HUES6 (cell line): ENCODE measurements around the gene KCNE4.

Experiments used
- H3K27ac ChIP-seq: 2 replicates; pipeline ENCODE4 v1.7.0; 2013; ENCODE audit warnings: low read depth, mild to moderate bottlenecking, low read length, inconsistent platforms
- H3K27me3 ChIP-seq: 2 replicates; pipeline ENCODE4 v1.6.1; 2013; ENCODE audit warnings: low read length; ENCODE audit not compliant: control insufficient read depth, insufficient read depth
- H3K36me3 ChIP-seq: 2 replicates; pipeline ENCODE4 v1.6.1; 2013; ENCODE audit warnings: low read length; ENCODE audit not compliant: control insufficient read depth, insufficient read depth
- H3K4me1 ChIP-seq: 2 replicates; pipeline ENCODE4 v1.6.1; 2013; ENCODE audit warnings: low read length; ENCODE audit not compliant: control insufficient read depth, insufficient read depth
- H3K4me3 ChIP-seq: 2 replicates; pipeline ENCODE4 v1.5.1; 2013; ENCODE audit warnings: low read depth, low read length
- H3K9ac ChIP-seq: one replicate; pipeline ENCODE4 v1.6.1; 2013; ENCODE audit warnings: mild to moderate bottlenecking, low read length
- H3K9me3 ChIP-seq: 2 replicates; pipeline ENCODE4 v1.6.1; 2013; ENCODE audit warnings: low read depth, low read length; ENCODE audit not compliant: control insufficient read depth, insufficient read depth

Gene KCNE4

DNA sequence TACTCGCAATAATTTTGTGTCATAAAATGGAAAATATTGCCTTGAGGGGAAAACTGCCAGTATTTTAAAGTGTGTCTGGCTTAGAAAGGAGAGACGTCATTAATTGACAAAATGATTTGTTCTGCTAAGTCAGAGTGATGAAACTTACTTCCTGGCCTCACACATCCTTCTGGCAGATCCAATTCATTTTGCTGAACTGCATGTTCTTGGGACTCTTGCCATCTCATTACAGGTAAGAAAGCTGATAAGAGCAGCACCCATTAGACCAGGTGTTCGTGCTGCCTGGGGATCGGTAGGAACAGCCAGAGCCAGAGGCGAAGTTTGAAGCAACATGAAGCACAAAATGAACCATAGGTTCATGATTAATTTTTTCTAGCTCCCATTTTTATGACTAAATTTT is 38.0 kb downstream of the KCNE4 start:
- Histone ChIP-seq H3K4me1 (peaks cover 5% of the 10 kb centered on the region), H3K36me3 (no peaks in the 10 kb centered on the region)

GRCh38 chr2:223090540-223091235 is 38.7 kb downstream of the KCNE4 start:
- no peaks in the 10 kb centered on the region for H3K36me3 ChIP-seq
- no peak overlapping the region for H3K4me3 ChIP-seq
- peaks cover 5% of the 10 kb centered on the region; the same call in 1 of the 2 replicates for H3K4me1 ChIP-seq
- H3K9me3 ChIP-seq: no peaks in the 10 kb centered on the region
- H3K27me3 ChIP-seq: no peaks in the 10 kb centered on the region
- H3K27ac ChIP-seq: no peak overlapping the region
- no peak overlapping the region for H3K9ac ChIP-seq

More for the DNA sequence above, 38.0 kb downstream of the KCNE4 start:
- no peaks in the 10 kb centered on the region for H3K27me3 ChIP-seq
- H3K4me3 ChIP-seq: no peak overlapping the region
- H3K27ac ChIP-seq: no peak overlapping the region
- H3K9me3 ChIP-seq: no peaks in the 10 kb centered on the region
- no peak overlapping the region for H3K9ac ChIP-seq

DNA sequence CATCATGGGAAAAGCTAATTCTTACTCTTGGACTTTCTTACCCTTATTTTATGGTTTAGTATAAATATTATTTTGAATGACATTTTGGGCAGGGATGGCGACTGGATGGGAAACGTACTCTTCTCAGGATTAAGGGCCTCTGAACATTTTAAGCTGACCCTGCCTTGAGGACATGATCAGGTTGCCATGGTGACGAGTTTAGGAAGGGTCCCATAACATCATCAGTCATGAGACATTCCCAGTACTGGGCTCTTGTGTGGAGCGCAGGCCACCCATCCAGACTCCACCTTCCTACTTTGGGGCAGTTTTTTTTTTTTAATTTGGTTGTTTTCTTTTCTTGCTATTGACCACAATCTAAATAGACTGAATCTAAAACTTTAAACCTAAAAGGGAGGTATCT is 40.7 kb downstream of the KCNE4 start:
- Histone ChIP-seq H3K4me1 (peaks cover 5% of the 10 kb centered on the region; the same call in 1 of the 2 replicates), H3K9me3 (no peaks in the 10 kb centered on the region), H3K36me3 (no peaks in the 10 kb centered on the region), H3K27me3 (no peaks in the 10 kb centered on the region), H3K27ac (no peak overlapping the region), H3K9ac (no peak overlapping the region), H3K4me3 (no peak overlapping the region)

GRCh38 chr2:223093436-223094241 is 41.6 kb downstream of the KCNE4 start:
- peaks cover 5% of the 10 kb centered on the region; the same call in 1 of the 2 replicates for H3K4me1 ChIP-seq
- H3K4me3 ChIP-seq: no peak overlapping the region
- no peak overlapping the region for H3K9ac ChIP-seq
- H3K36me3 ChIP-seq: no peaks in the 10 kb centered on the region
- no peak overlapping the region for H3K27ac ChIP-seq
- no peaks in the 10 kb centered on the region for H3K9me3 ChIP-seq
- no peaks in the 10 kb centered on the region for H3K27me3 ChIP-seq

DNA sequence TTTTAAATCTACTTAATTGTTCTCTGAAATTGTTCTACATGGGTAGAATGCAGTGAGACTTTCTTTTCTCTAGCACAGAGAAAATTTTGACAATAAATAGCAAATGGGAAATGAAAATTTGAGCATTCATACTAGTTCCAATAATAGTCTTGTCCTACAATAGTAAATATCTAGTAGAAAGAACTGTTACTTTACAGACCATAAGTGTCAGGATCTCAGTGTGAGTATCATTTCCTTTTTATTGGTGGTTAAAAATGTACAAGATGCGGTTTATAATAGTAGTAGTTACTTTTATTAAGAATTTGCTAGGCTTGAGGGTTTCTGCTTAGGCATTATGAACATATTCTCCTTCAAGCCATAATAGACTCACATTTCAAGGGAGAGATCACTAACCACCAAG is 43.2 kb downstream of the KCNE4 start:
- Histone ChIP-seq H3K9me3 (no peaks in the 10 kb centered on the region), H3K36me3 (no peaks in the 10 kb centered on the region), H3K4me3 (no peak overlapping the region), H3K9ac (no peak overlapping the region), H3K27ac (no peak overlapping the region), H3K4me1 (peaks cover 5% of the 10 kb centered on the region; the same call in 1 of the 2 replicates), H3K27me3 (no peaks in the 10 kb centered on the region)

DNA sequence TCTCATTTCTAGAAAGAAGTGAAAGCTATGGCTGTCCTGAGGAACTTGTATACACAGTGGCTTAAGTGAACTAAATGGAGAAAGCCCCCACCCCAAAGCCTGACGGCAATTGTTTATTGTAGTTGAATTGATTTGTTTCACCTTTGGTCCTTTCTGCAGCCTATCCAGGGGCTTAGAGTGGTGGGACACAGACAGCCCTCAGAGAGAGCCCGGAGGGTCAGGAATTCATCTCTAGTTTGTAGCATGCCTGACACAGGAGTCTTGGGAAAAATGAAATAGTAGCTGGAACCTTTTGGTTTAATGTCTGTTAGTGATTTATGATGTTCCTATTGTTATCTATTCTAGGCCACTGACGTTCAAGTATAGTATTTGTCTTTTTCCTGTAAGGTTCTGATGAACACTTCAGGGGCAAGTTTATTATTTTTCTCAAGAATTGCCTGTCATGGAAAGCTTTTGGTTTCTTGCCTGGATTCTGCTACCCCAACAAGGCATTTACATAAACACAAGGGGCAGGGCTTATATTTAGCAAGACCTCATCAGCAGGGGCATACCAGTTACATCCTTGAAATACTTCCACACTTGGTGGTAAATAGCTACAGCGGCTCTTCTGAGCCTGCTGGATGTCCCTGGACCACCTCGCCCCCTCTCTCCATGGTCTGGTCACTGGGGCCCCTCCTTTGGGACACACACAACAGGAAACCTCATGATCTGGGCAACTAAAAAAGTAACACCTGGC is 44.4 kb downstream of the KCNE4 start:
- Histone ChIP-seq H3K36me3 (no peaks in the 10 kb centered on the region), H3K27ac (no peak overlapping the region), H3K4me1 (peaks cover 11% of the 10 kb centered on the region; the same call in 1 of the 2 replicates), H3K4me3 (no peak overlapping the region), H3K9ac (no peak overlapping the region), H3K9me3 (no peaks in the 10 kb centered on the region), H3K27me3 (no peaks in the 10 kb centered on the region)

DNA sequence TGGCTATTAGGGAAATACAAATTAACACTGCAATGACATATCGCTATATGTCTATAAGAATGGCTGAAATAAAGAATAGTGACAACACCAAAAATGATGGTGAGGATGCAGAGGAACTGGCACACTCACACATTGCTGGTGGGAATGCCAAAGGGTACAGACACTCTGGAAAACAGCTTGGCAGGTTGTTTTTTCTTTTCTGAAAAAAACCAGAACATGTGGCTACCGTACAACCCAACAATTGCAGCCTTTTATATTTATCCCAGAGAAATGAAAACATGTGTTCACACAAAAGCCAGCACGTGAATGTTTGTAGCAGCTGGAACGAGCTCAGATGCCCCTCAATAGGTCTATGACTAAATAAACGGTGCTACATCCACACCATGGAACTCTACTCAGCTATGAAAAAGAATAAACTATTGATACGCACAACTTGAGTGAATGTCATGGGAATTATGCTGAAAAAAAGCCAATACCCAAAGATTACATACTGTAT is 45.9 kb downstream of the KCNE4 start:
- H3K27me3 ChIP-seq: no peaks in the 10 kb centered on the region
- H3K9me3 ChIP-seq: no peaks in the 10 kb centered on the region
- no peak overlapping the region for H3K9ac ChIP-seq
- no peak overlapping the region for H3K27ac ChIP-seq
- H3K4me1 ChIP-seq: peaks cover 14% of the 10 kb centered on the region; the same call in 1 of the 2 replicates
- H3K4me3 ChIP-seq: no peak overlapping the region
- H3K36me3 ChIP-seq: no peaks in the 10 kb centered on the region

DNA sequence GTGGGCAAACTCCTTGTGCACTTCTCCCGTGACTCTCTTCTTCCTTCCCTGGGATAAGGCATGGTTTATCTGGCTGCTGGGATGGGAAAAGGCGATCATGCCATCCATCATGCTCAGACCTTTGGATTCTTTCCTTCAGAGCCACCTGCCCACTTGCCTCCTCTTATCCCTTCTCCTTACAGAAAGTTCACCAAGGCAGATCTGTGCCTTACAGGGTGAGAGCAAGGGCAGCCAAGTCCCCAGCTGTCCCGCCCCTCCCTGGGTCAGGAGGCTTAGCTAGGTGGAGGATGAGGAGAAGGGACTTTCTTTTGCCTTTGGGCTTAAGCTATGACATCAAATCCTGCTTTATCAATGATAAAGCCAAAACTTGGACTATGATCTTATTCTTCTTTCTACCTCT is 47.6 kb downstream of the KCNE4 start:
- Histone ChIP-seq H3K4me3 (no peak overlapping the region), H3K9ac (no peak overlapping the region), H3K36me3 (no peaks in the 10 kb centered on the region), H3K9me3 (no peaks in the 10 kb centered on the region), H3K27ac (no peak overlapping the region), H3K27me3 (no peaks in the 10 kb centered on the region), H3K4me1 (peaks cover 8% of the 10 kb centered on the region; the same call in 1 of the 2 replicates)

DNA sequence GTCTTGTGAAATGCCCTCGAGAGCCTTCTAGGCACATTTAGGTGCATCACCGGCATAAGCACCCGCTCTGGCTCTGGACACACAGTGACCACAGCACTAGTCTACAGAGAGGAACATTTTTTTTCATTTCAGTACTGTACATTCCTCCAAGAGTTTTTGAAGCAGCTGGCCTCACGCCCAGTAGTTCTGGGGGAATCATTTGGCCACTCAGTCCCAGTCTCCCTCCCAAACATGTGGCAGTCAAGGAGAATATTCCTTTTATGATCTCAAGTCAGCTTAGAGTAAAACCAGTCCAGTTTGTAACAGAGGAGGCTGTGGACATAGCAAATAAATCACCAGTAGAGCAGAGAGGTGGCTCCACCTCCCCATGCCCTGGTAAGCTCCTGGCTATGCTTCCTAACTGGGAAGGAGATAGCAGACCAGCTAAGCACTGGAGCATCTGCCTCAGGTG is 48.1 kb downstream of the KCNE4 start:
- no peak overlapping the region for H3K4me3 ChIP-seq
- no peaks in the 10 kb centered on the region for H3K9me3 ChIP-seq
- no peak overlapping the region for H3K9ac ChIP-seq
- no peaks in the 10 kb centered on the region for H3K36me3 ChIP-seq
- no peaks in the 10 kb centered on the region for H3K27me3 ChIP-seq
- peaks cover 8% of the 10 kb centered on the region; the same call in 1 of the 2 replicates for H3K4me1 ChIP-seq
- H3K27ac ChIP-seq: no peak overlapping the region

DNA sequence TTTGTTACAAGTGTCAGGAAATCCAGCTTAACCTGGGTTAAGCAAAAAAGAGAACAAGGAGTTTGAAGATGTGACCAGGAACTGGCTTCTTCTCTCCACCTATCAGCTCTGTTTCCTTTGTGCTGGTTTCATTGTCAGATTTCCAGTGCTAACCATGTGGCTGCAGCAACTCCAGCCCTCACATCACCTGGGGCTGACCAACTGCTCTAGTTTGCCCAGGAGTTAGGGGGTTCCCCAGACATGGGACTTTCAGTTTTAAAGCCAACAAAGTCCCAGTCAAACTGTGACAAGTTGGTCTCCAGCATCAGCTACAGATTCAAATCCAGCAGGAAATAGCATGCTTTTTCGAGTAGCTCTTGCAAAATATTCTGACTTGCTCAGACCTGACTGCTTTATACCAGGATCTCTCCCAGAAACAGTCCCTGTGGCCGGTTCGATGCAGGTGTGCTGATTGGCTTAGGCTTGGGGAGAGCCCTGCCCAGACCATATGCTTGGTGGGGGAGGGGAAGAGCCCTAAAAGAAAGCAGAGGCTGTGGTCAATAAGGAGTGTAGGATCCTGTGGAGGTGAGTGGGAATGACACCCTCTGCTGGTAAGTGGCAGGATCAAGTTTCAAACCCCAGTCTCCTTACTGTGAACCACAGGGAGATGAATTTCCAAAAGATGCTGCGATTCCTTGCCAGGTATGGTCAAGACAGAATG is 49.5 kb downstream of the KCNE4 start:
- Histone ChIP-seq H3K36me3 (no peaks in the 10 kb centered on the region), H3K4me1 (peaks cover 8% of the 10 kb centered on the region; the same call in 1 of the 2 replicates), H3K27ac (no peak overlapping the region), H3K27me3 (no peaks in the 10 kb centered on the region), H3K4me3 (no peak overlapping the region), H3K9me3 (no peaks in the 10 kb centered on the region), H3K9ac (no peak overlapping the region)
